Lung (tissue), 16 donors: ENCODE data around the gene HMCES. TPM values are rescaled to one million over a fixed set of nuclear protein-coding genes. Genes with fewer than 3 reads are reported as not detected.

Source experiments
- ATAC-seq: fragments of 200-7000 bp; cut with Tn5 transposase; one replicate; pipeline ENCODE4 v1.9.1; 2020; ENCODE audit warnings: moderate number of reproducible peaks; ENCODE audit not compliant: insufficient read depth, low FRiP score
- DNase-seq, 3 donors: peaks; one replicate each; pipeline ENCODE4 v3.0.0-alpha.2; 2013 to 2017
- H3K27ac ChIP-seq, 2 donors: one replicate each; pipeline ENCODE4 v1.5.1; 2013; ENCODE audit warnings: mild to moderate bottlenecking in 2 of 2, moderate library complexity in 2 of 2, control low read depth in 1 of 2, inconsistent platforms in 1 of 2, low read depth in 1 of 2, low read length in 1 of 2
- H3K27me3 ChIP-seq, 3 donors: one replicate each; pipeline ENCODE4 v1.5.1; 2013; ENCODE audit warnings: low read length in 2 of 3; ENCODE audit not compliant: control insufficient read depth in 3 of 3, insufficient read depth in 3 of 3
- H3K36me3 ChIP-seq, 4 donors: one replicate each; pipeline ENCODE4 v1.5.1; 2013; ENCODE audit warnings: low read length in 4 of 4, mild to moderate bottlenecking in 1 of 4, moderate library complexity in 1 of 4; ENCODE audit not compliant: control insufficient read depth in 4 of 4, insufficient read depth in 4 of 4
- H3K4me1 ChIP-seq, 5 donors: one replicate each; pipeline ENCODE4 v1.5.1; 2013; ENCODE audit warnings: low read length in 5 of 5, mild to moderate bottlenecking in 2 of 5, moderate library complexity in 1 of 5; ENCODE audit not compliant: control insufficient read depth in 5 of 5, insufficient read depth in 5 of 5
- H3K4me3 ChIP-seq: one replicate; pipeline ENCODE4 v1.5.1; 2013; ENCODE audit warnings: mild to moderate bottlenecking, control low read depth, moderate library complexity
- H3K9ac ChIP-seq, 2 donors: one replicate each; pipeline ENCODE4 v1.5.1; 2013; ENCODE audit warnings: low read length in 2 of 2, control low read depth in 1 of 2; ENCODE audit not compliant: insufficient read depth in 1 of 2
- H3K9me3 ChIP-seq, 4 donors: one replicate each; pipeline ENCODE4 v1.5.1; 2013; ENCODE audit warnings: low read length in 3 of 4, mild to moderate bottlenecking in 1 of 4, moderate library complexity in 1 of 4; ENCODE audit not compliant: control insufficient read depth in 4 of 4, insufficient read depth in 3 of 4
- WGBS, 2 donors: extraction: QIAGEN DNeasy Blood & Tissue Kit; methylation state at CpG; one replicate each; pipeline ENCODE4 v1.1.7; 2013; 5-methylcytosine and 5-hydroxymethylcytosine counted together
- long read RNA-seq, 5 donors: transcript quantifications; one replicate each; lab custom pipeline, GENCODE V29; 2026
- polyA plus RNA-seq, 2 donors: library from polyadenylated mRNA; stranded (reverse); fragments of 200-250 nt; gene quantifications; one replicate each; pipeline ENCODE4 v1.2.1, GENCODE V29; 2013
- total RNA-seq, 2 donors: library from RNA; depleted of rRNA in 1 of 2; stranded (reverse); fragments of >200 nt in 1 of 2; gene quantifications; one replicate each; pipeline ENCODE4 v1.2.1, GENCODE V29; 2014 to 2021
- TF ChIP-seq, protein P1 (sequence below): IDR thresholded peaks from 2 replicates; pipeline ENCODE4 v1.5.1; 2012; ENCODE audit warnings: mild to moderate bottlenecking; ENCODE audit errors: control extremely low read depth, extremely low read depth
- donor health status: control.
- donor health status: control.
- donor health status: Bipolar disorder and iron deficiency.
- donor health status: healthy.
- donor health status: DM: yes; HTN: yes; CAD: no.

HMCES gene, protein sequence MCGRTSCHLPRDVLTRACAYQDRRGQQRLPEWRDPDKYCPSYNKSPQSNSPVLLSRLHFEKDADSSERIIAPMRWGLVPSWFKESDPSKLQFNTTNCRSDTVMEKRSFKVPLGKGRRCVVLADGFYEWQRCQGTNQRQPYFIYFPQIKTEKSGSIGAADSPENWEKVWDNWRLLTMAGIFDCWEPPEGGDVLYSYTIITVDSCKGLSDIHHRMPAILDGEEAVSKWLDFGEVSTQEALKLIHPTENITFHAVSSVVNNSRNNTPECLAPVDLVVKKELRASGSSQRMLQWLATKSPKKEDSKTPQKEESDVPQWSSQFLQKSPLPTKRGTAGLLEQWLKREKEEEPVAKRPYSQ
- total RNA-seq (10 to 100 TPM; 33.7 to 35.6 TPM), polyA plus RNA-seq (10 to 100 TPM; 23.2 to 36.6 TPM)
- long read RNA-seq, donor 1, transcript HMCES-204 (7 exons, 1,952 nt), result major isoform, 5 of 22 reads
- long read RNA-seq, donor 1, partial matches to known transcripts, result 12 of 22 reads
- long read RNA-seq, donor 1, other reads (novel, unspliced or antisense), result 0 of 22 reads
- long read RNA-seq, donor 2, partial matches to known transcripts, result 0 of 4 reads
- long read RNA-seq, donor 2, other reads (novel, unspliced or antisense), result 0 of 4 reads
- long read RNA-seq, donor 3, transcript HMCES-201 (7 exons, 2,515 nt), result major isoform, 6 of 7 reads
- long read RNA-seq, donor 3, partial matches to known transcripts, result 0 of 7 reads
- long read RNA-seq, donor 3, other reads (novel, unspliced or antisense), result 0 of 7 reads
- long read RNA-seq, donor 4, partial matches to known transcripts, result 347 of 350 reads
- long read RNA-seq, donor 4, other reads (novel, unspliced or antisense), result 0 of 350 reads
- long read RNA-seq, donor 5, transcript HMCES-201 (7 exons, 2,515 nt), result major isoform, 6 of 10 reads
- long read RNA-seq, donor 5, partial matches to known transcripts, result 0 of 10 reads
- long read RNA-seq, donor 5, other reads (novel, unspliced or antisense), result 0 of 10 reads

DNA sequence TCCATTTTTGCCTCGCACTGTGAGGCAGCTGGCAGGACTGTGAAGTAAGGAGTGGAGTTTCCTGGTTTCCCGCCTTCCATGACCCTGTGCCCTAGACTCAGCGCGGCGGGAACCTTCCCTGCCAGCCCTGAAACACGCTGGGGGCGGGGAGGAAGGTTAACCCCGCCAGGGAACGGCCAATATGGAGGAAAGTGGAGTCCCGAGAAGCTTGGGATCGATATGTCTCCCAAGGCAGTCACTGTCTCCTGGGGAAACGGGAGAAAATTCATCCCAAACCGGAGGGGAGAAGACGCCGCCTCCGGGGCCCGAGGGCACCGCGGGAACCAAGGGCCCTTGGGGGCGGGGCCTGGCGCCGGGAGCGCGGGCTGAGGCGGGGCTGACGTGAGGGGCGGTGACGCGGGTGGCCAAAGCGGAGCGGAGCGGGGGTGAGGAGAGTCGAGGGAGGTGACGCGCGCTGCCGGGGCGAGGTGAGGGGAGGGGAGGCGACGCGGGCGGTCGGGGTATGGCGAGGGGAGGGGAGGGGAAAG is at the start of gene HMCES:
TSS of gene HMCES (plus strand) at position 432 of the 527 bp plus-strand sequence. CDS start 863 bp downstream, outside the sequence.
- H3K4me3 ChIP-seq, result peak within 1 kb of the TSS; percentile 68
- peaks cover 0 to 22% (median 4%) of the 10 kb centered on the region in 5 donors for H3K4me1 ChIP-seq
- H3K36me3 ChIP-seq, result peaks cover 19 to 38% (median 26%) of the 10 kb centered on the region in 4 donors
- TF ChIP-seq, protein P1, sequence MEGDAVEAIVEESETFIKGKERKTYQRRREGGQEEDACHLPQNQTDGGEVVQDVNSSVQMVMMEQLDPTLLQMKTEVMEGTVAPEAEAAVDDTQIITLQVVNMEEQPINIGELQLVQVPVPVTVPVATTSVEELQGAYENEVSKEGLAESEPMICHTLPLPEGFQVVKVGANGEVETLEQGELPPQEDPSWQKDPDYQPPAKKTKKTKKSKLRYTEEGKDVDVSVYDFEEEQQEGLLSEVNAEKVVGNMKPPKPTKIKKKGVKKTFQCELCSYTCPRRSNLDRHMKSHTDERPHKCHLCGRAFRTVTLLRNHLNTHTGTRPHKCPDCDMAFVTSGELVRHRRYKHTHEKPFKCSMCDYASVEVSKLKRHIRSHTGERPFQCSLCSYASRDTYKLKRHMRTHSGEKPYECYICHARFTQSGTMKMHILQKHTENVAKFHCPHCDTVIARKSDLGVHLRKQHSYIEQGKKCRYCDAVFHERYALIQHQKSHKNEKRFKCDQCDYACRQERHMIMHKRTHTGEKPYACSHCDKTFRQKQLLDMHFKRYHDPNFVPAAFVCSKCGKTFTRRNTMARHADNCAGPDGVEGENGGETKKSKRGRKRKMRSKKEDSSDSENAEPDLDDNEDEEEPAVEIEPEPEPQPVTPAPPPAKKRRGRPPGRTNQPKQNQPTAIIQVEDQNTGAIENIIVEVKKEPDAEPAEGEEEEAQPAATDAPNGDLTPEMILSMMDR, result no peak
- WGBS, 2 donors, result 1% methylated on average over 33 to 44 of the region's 44 CpGs
- peak; percentile 93 for ATAC-seq
- H3K27ac ChIP-seq, result peak within 1 kb of the TSS; percentile 91 to 97
- peak; percentile 96 to 98 (median 96) for DNase-seq
- no peaks in the 10 kb centered on the region for H3K27me3 ChIP-seq
- no peaks in the 10 kb centered on the region for H3K9me3 ChIP-seq
- H3K9ac ChIP-seq, result peak within 1 kb of the TSS; percentile 85 to 88

DNA sequence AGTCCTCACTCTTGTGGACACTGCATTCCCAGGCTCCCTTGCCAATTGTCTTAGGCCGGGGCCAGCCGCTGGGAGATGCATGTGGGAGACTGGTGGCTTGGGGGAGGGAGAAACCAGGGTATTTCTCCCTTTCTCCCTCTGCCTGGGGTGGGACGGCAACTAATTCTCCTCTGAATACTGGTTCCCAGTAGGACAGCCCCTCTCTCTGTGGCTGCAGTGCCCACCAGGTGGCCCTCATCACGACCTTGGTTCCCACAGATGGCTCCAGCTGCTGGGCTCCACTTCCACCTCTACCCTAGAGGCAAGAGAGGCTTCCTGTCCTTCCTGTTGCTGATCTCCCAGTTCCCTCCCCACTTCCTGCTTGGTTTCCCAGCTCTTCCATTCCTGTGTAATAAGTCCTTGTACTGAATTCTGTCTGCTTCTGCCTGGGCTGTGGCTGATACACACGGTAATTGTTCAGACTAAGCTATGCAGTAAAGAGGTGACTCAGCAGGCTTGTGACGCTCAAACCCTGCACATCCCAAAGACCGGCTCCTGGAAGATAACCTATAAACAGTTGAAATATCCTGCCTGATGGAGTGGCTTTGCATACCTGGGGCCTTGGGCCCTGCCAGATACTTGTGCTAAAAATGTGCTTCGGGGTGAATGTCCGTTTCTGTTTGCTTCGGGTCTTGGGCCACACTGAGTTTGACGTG is 49.6 kb upstream of the HMCES start:
- Histone ChIP-seq H3K27ac (peak overlapping the region; percentile 5 to 90), H3K9ac (no peak overlapping the region), H3K4me3 (no peak overlapping the region), H3K27me3 (no peaks in the 10 kb centered on the region), H3K4me1 (peaks cover 4 to 29% (median 14%) of the 10 kb centered on the region in 5 donors), H3K36me3 (no peaks in the 10 kb centered on the region), H3K9me3 (no peaks in the 10 kb centered on the region)
- WGBS, 2 donors, result 42 to 53% methylated on average over 11 of the region's 11 CpGs
- TF ChIP-seq, protein P1, result no peak
- DNase-seq (peak; percentile 61 to 66 (median 65)), ATAC-seq (no peak)

DNA sequence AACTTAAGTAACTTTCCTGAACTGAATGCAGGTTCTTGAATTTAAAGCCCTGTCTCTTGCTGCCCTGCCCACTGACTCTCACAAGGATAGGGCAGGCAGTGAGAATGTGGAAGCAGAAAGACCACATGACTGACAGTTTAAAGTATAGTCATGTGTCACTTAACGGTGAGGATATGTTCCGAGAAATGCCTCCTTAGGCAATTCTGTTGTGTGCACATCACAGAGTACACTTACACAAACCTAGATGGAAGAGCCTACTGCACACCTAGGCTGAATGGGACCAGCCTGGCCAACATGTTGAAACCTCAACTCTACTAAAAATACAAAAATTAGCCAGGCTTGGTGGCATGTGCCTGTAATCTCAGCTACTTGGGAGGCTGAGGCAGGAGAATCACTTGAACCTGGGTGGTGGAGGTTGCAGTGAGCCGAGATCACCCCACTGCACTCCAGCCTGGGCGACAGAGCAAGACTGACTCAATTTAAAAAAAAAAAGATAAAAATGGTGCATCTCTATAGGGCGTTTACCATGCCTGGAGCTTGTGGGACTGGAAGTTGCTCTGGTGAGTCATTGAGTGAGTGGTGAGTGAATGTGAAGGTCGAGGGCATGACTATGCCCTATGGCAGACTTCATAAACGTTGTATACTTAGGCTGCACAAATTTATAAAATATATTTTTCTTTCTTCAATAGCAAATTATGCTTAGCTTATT is 48.2 kb upstream of the HMCES start:
- H3K9ac ChIP-seq, result no peak overlapping the region
- H3K9me3 ChIP-seq, result no peaks in the 10 kb centered on the region
- no peak overlapping the region for H3K4me3 ChIP-seq
- 30 to 52% methylated on average over 7 of the region's 7 CpGs for WGBS, 2 donors
- no peaks in the 10 kb centered on the region for H3K27me3 ChIP-seq
- peaks cover 0 to 19% (median 12%) of the 10 kb centered on the region in 5 donors for H3K4me1 ChIP-seq
- H3K27ac ChIP-seq, result peak overlapping the region; percentile 61 to 73
- H3K36me3 ChIP-seq, result no peaks in the 10 kb centered on the region
- ATAC-seq, result peak; percentile 65
- TF ChIP-seq, protein P1, result no peak
- DNase-seq, result no peak
